Nephron (organoid): ENCODE measurements around the gene ACSBG1.

Experiments
- H3K27ac Mint-ChIP-seq, 3 experiments: 2 replicates each; pipeline ENCODE4 v1.8.0; 2020; ENCODE audit warnings: mixed read lengths in 3 of 3, mild to moderate bottlenecking in 2 of 3, moderate library complexity in 1 of 3
- H3K27me3 Mint-ChIP-seq: 2 replicates; pipeline ENCODE4 v1.8.0; 2021; ENCODE audit warnings: low read depth, mild to moderate bottlenecking, moderate library complexity, mixed read lengths
- H3K36me3 Mint-ChIP-seq: 2 replicates; pipeline ENCODE4 v1.8.0; 2020; ENCODE audit warnings: low read depth, mixed read lengths
- H3K4me1 Mint-ChIP-seq: 2 replicates; pipeline ENCODE4 v1.8.0; 2020; ENCODE audit warnings: mixed read lengths
- H3K4me3 Mint-ChIP-seq, 3 experiments: 2 replicates each; pipeline ENCODE4 v1.8.0; 2020; ENCODE audit warnings: mild to moderate bottlenecking in 3 of 3, mixed read lengths in 3 of 3, moderate library complexity in 2 of 3
- H3K9me3 Mint-ChIP-seq: 2 replicates; pipeline ENCODE4 v1.8.0; 2020; ENCODE audit warnings: mixed read lengths
- CTCF ChIP-seq, 3 experiments: fragments of 200-600 bp; sonication (generic); IDR thresholded peaks; one replicate each; pipeline ENCODE4 v1.5.0; 2021; ENCODE audit warnings: antibody characterized with exemption in 3 of 3; ENCODE audit not compliant: unreplicated experiment in 3 of 3

ACSBG1 gene

DNA sequence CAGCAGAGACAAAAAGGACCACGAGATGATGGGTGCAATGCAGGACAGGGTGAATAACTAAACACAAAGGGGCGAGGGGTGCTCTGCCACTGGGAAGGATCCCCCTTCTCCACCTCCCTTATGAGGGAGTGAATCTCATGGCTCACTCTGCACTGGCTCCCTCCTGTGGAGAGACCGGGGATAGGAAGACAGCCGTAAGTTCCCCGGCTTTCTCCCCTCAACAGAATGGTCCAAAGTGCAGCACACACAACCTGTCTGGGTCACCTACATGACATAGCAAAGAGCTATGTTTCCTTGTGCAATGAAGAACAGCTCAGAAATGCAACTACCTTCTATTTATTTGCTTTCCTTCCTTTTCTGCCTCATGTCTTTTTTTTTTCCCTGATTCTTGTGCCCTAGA, 7.8 kb upstream of the ACSBG1 start:
- Mint-ChIP-seq H3K4me3 (no peak overlapping the region), H3K27ac (no peak overlapping the region), H3K9me3 (peaks cover 4% of the 10 kb centered on the region), H3K27me3 (peaks cover 19% of the 10 kb centered on the region), H3K4me1 (peaks cover 14% of the 10 kb centered on the region), H3K36me3 (no peaks in the 10 kb centered on the region)
- TF ChIP-seq CTCF (IDR thresholded peaks at IDR 0.05; ENCODE audit: unreplicated experiment in 3 of 3), result peak in 2 of 3 experiments; percentile 30 to 35

DNA sequence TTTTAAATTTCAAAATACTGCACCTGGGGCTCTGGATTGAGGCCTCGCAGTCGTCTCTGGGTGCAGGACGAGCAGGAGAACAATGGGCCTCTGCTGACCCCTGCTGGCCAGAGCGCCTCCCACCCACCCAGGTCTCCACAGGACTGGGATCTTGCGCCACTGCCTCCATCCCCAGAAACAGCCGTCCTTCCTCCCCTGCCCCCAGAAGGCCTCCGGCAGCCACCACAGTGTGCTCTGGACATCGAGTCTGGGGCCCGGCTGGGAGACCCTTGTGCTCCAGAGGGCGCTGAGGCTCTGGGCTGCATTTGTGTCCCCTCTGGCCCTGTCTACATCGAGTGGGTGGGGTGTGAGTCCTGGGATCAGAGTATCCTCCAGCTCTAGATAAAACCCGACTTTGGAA, 6.7 kb upstream of the ACSBG1 start:
- Mint-ChIP-seq H3K36me3 (no peaks in the 10 kb centered on the region), H3K9me3 (no peaks in the 10 kb centered on the region)

DNA sequence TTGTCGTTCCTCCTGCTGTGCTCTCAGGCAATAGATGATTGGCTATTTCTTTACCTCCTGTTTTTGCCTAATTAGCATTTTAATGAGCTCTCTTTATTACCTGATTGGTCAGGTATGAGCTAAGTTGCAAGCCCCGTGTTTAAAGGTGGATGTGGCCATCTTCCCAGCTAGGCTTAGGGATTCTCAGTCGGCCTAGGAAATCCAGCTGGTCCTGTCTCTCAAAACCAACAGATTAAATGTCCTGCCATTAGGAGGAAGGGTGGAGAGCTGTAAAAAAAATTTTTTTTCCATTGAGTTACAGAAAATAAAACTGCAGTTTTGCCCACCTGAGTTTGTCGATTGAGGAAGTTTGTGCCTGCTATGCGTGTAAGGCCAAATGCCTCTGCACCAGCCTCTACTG, 5.4 kb upstream of the ACSBG1 start:
- Mint-ChIP-seq H3K4me1 (peaks cover 6% of the 10 kb centered on the region), H3K27me3 (peaks cover 17% of the 10 kb centered on the region), H3K27ac (no peak overlapping the region), H3K4me3 (no peak overlapping the region), H3K36me3 (no peaks in the 10 kb centered on the region), H3K9me3 (no peaks in the 10 kb centered on the region)
- no peak for TF ChIP-seq CTCF (IDR thresholded peaks at IDR 0.05; ENCODE audit: unreplicated experiment in 3 of 3)

More for the DNA sequence above, 6.7 kb upstream of the ACSBG1 start:
- Mint-ChIP-seq H3K27ac (no peak overlapping the region), H3K4me3 (no peak overlapping the region), H3K27me3 (peaks cover 22% of the 10 kb centered on the region), H3K4me1 (peaks cover 14% of the 10 kb centered on the region)
- peak; percentile 80 to 84 (median 82) for TF ChIP-seq CTCF (IDR thresholded peaks at IDR 0.05; ENCODE audit: unreplicated experiment in 3 of 3)

- no peak for TF ChIP-seq CTCF (IDR thresholded peaks at IDR 0.05; ENCODE audit: unreplicated experiment in 3 of 3)
Observed at GRCh38 chr15:78237146-78237545, 2.8 kb upstream of the ACSBG1 start.

DNA sequence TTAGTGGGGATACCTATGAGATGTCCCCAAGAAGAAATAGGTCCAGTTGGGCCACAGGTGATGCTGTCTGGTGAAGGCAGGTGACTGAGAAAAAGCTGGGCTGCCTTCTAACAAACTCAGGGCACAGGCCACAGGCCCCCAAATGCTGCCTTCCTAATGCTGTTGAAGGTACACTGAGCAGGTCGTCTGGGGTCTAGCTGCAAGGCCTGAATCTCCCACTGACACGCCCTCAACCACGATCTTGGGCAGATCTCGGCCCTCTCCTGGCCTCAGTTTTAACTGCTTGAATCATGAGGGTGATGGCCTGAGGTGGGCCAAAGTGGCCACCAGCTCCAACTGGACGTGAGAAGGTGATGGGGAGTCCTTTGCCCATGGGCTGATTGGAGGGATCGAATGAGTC, 2.1 kb upstream of the ACSBG1 start:
- Mint-ChIP-seq H3K4me3 (no peak overlapping the region), H3K27ac (no peak overlapping the region), H3K36me3 (no peaks in the 10 kb centered on the region), H3K4me1 (no peaks in the 10 kb centered on the region), H3K27me3 (peaks cover 18% of the 10 kb centered on the region), H3K9me3 (no peaks in the 10 kb centered on the region)
- no peak for TF ChIP-seq CTCF (IDR thresholded peaks at IDR 0.05; ENCODE audit: unreplicated experiment in 3 of 3)

More at GRCh38 chr15:78237146-78237545, 2.8 kb upstream of the ACSBG1 start:
- H3K27ac Mint-ChIP-seq, result no peak overlapping the region
- no peaks in the 10 kb centered on the region for H3K36me3 Mint-ChIP-seq
- peaks cover 18% of the 10 kb centered on the region for H3K27me3 Mint-ChIP-seq
- H3K4me3 Mint-ChIP-seq, result no peak overlapping the region
- H3K9me3 Mint-ChIP-seq, result no peaks in the 10 kb centered on the region
- H3K4me1 Mint-ChIP-seq, result no peaks in the 10 kb centered on the region

DNA sequence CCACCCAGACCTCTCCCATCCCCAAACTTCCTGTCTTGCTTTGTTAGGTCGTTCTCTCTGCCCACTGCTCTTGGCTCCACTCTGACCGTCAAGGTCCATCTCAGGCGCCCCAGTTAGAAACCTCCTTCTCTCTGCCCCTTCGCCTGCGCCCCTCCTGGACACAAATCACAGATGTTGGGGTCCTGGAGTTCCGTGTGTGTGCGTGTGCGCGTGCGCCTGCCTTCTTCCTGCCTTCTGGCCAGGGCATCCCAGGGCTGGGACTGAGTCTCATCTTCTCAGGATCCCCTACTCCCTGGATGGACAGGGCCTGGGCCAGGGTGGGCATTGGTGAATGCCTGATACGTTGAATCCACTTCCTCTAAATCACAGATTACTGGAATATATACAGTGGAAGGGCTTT, 869 bp downstream of the ACSBG1 start:
- H3K36me3 Mint-ChIP-seq, result no peaks in the 10 kb centered on the region
- no peaks in the 10 kb centered on the region for H3K4me1 Mint-ChIP-seq
- H3K9me3 Mint-ChIP-seq, result no peaks in the 10 kb centered on the region
- no peak overlapping the region for H3K4me3 Mint-ChIP-seq
- peaks cover 11% of the 10 kb centered on the region for H3K27me3 Mint-ChIP-seq
- H3K27ac Mint-ChIP-seq, result no peak overlapping the region
- no peak for TF ChIP-seq CTCF (IDR thresholded peaks at IDR 0.05; ENCODE audit: unreplicated experiment in 3 of 3)
